HG03460 (cell line): Measurements from ENCODE around the gene PXK.

Experiments
- ATAC-seq: cut with Tn5 transposase; IDR thresholded peaks from one replicate; pipeline ENCODE4 v1.9.1; 2021; ENCODE audit not compliant: unreplicated experiment

The PXK gene

DNA sequence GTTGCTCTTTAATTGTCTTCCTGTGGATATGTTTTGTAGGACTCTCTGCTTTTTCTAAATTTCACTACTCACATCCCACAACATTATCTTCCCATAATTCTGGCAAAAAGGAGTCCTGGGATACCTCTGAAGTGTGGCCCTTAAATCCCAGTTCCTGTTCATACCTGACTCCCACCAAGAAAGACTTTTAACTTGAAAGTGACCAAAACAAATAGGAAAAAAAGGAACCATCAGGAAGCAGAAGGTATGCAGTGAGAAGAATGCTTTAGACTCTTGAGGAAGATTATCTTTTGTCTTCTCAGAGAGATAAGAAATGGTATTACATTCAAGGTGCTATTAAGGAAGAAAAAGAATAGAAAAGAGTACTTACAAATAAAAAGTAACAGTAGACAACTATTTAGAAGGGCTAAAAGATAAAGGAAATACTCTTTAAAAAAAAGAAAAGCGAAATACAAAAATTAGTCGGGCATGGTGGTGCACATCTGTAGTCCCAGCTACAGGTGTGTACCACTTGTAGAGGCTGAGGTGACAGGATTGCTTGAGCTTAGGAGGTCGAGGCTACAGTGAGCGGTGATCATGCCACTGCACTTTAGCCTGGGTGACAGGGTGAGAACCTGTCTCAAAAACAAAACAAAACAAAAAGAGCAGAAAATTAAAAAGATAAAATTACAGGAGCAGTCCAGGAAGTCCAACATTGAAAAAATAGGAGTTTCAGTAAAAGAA, 46.8 kb downstream of the PXK start:
- ATAC-seq: no peak

DNA sequence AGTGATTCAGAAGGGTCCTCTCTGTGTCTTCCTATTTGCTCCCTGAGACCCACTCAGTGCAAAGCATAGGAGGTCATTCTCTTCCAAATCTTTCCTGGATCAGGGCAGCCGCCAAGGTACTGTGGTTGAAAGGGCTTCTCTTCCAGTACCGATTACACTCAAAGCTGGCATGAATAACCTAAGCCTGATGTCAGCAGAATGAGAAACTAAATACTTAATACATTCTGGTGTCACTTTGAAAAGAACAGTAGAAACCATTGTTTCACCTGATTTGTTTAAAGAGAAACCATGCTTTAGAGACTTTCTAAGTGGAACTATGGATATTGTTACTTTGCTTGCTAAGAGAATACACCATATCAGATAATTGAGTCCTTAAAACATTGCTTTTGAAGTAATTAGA, 50.8 kb downstream of the PXK start:
- no peak for ATAC-seq

DNA sequence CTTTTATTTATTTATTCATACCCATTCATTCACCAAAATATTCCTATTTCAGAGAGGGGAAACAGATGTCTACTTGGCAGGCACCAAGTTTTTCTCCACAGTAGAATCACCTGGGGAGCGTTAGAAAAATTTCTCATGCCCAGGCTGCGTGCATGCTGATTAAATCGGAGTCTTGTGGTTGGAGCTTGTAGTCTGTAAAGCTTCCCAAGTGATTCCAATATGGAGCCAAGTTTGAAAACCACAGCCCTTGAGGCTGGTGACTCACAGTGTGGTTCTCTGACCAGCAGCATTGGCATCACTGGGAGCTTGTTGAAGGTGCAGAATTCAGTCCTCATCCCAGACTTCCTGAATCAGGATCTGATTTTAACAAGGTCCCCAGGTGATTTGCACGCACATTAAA, 51.2 kb downstream of the PXK start:
- no peak for ATAC-seq

DNA sequence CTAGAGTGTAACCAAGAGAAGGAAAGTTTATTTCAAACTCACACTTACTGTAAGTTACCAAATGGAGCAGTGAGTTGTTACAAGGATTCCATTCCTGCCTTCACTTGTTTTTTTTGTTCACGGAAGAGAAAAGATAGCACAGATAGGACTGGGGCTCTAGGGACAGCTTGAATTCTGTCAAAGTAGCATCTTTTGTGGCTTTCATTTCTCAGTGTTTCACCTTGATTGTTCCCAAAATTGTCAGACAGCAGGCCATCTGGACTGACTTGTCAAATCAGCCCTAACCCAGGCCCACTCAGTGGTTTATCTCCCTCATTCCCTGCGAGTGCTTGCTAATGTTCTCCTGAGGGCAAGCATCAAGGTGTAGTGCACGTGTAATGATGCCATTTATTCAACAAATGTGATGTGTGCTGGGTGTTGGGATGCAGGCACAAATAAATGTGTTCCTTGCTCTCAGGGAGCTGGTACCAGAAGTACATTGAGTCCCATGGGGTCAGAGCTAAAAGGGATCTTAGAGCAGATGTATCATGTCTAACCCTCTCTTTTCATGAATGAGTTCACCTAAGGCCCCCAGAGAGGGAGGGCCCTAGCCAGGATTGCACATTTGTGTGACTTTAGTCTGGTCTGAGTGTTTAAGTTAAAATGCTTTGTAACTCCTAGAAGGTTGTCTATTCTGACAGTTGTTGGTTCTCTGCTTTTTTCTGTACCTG, 51.8 kb downstream of the PXK start:
- no peak for ATAC-seq

DNA sequence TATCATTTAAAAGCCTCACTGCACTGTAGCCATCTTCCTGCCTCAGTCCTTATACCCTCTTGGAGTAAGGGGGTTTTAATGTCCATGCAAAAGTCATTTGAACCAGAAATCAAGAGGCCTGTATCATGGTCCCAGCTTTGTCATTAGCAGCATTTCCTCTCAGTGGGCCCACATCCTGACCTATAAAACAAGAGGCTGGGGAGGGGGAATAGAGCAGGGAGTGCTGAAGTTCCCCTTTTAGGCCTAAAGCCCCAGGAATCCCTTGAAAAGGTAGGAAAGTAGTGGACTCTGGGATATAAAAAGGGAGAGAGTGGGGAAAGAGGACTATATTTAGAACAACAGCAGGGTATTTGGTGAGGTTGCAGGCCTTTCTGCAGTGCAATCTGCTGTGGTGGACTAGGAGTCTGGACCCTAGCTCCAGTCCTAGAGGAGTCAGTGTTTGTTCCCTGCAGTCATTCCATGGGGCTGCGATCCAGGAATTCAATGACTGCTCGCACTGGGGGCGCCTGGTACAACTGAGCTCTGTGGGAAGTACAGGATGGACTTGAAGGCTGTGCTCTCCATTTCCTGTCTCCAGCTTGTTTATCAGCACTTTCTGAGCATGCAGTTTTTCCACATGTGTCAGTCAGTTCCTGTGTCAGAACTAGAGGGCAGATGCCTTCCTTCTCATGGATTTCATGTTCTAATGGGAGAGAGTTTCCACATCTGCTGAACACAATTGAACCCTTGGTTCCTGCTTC, 54.1 kb downstream of the PXK start:
- no peak for ATAC-seq

DNA sequence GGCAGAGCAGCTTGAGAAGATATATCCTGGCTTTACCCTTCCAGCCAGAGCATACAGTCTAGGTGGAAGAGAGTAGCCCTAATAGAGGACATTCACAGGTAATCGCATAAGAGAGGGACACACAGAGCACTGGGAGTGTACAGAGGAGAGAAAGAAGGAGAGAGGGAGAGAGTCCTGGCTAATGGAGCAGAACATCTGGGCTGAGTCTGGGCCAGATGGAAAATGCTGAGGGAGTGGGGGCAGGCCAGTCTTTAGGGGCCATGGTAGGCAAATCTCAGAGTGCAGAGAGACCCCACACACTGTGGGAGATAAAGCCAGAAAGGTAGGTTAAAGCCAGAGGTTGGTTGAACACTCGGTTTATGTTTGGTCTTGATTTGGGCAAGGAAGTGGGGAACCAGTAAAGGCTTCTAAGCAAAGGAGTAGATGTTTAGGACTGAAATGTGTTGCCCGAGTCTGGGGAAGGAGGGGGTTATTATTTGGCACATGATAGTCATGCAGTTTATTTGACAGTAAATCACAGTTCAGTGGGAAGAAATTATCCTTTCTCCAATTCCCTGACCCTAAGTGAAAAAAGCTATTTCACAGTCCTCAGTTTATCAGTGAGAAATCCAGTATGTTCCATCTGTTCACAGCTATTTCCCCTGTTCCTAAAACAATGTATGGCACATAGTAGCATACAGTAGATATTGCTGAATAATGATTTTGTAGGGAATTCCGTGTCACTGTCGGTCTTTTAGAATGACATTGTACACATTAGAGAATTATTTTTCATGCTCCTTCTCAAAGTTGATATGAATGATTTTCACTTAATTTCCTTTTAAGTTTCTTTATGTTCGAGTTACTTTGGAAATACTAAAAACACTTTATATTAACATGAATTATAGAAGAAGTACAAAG, 55.2 kb downstream of the PXK start:
- ATAC-seq: no peak

DNA sequence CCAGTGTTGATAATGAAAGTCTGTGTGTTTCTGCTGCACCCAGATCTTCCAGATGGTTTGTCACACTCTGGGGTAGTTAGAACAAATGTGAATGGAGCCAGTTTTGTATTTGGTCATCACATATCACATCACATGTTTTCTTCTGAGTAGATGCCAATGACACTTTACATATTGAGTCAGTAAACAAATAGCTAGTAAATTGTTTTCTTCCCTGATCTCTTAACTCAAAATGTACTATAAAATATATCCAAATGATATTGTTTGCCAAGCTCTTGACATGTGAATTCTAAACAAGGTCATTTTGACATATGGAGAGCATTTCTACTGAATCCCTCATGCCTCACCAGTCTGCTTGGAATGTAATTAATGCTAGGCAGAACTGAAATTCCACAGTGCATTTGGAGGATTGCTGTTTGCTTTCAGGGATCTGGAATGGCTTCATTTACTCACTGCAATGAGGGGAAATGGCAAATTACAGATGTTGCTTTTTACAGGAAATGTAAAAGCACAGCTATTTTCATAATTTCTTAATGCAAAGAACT, 55.9 kb downstream of the PXK start:
- ATAC-seq: no peak

DNA sequence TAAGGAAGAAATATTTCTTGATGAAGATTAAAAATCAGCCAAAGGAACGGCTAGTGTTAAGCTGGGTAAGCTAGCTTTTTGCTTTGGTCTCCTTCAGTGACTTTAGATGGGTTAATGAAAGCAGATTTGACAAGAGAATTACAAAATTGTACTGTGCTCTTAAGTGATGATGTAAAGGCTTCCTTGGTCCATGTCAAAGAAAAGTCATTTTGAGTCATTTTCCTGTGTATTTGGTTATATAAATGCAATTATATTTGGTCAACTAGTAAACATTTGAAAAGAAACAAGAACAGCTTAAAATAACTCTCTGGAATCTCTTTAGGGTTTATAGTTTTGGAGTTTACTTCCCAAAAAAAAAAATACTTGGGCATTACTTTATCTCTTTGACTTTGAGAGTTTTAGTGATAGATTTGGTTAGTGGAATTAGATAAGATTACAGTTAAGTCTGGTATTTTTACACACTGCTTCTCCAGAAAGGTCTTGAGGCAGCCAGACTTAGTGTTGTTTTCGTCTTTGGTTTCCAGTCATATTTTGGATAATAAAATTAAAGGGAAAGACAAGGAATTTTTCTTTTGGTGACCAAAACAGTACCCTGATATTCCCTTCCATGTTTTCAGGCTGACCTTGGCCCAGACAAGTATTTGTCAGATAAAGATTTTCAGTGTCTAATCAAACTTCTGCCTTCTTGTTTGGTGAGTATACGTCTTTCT, 58.6 kb downstream of the PXK start:
- ATAC-seq: no peak

DNA sequence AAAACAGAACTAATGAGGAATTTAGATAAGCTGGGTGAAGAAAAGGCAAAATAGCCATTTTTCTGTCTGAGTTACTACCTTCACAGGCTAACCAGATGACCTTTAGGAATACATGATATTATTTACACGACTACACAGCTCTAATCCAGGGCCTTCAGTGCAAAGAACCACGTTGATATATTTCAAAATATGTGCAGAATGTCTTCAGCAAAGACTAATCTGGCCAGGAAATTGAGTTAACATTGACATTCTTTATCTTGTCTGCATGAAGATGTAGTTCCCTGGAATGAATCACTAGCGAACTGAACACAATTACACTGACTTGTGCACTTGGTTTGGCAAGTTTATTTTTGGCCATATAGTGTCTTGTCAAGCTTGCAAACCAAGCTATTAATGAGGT, 59.5 kb downstream of the PXK start:
- no peak for ATAC-seq

DNA sequence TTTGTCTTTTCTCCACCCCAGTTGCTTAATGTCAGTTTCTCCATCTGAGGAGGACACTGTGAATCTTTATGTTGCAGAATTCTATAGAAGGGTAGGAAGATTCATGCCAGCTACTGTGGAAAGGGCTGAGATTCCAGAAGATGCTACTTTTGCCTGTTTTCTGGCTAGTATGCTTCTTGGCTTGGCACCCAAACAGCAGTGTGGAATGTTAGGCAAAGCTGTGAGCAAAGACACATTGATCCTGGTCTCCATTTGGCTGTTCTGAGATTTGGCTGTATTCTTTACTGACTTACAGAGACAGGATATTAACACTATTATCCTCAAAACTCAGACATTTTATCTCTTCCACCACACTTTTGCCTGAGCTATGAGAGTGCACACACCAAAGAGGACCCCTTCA, 61.6 kb downstream of the PXK start:
- no peak for ATAC-seq

DNA sequence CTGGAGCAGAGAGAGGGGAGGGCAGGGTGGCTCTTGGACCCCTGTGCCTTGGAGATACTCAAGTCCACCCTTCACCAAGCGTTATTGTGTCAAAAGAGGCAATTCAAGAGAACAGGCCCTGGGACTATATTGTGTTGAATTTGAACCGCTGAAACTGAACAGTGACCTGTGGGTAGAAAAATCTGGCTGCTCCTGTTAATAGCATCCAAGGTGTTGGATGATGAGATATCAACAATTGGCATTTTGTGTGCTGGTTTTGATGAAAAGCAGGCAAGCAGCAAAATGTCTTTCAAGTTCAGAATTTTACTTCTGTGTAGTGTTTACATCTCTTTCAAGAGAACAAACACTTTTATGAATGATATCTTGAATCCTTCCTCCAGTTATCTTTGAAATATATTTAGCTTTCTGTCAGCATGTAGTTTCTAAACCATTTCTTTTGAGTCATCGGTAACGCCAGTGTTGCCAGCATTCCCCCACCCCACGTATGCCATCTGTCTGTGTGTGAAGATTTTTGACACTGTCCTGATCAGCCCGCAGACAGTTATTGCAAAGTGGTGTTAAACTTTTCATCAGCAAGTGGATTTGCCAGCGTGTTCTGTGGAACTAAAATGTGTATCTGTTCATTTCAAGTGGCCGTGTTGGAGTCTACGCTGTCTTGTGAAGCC, 66.1 kb downstream of the PXK start:
- no peak for ATAC-seq

DNA sequence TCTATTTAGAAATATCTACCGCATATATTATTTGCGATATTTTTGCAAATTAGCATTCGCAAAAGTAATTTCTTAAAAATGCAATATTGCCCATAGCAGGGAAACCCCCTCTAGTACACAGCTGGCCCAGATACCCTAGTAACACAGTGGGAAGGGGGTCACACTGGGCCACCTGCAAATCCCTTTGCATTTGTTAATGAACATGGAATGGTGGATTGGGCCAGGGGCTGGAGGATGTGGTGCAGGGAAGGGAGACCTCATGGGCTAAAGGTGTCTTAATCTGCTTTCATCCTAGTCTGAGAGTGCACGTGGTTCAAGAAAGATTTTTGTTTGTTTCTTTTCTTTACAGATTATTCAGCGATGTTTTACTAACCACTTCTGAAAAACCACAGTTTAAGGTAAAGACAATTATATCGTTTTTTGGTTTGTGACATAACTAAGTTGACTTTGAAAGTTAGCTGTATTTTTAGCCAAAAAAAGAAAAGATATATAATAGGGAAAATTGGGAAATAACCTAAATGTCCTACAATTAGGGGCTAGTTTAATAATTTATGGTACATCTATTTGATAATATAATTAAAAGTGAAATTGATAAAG, 70.9 kb downstream of the PXK start:
- no peak for ATAC-seq

DNA sequence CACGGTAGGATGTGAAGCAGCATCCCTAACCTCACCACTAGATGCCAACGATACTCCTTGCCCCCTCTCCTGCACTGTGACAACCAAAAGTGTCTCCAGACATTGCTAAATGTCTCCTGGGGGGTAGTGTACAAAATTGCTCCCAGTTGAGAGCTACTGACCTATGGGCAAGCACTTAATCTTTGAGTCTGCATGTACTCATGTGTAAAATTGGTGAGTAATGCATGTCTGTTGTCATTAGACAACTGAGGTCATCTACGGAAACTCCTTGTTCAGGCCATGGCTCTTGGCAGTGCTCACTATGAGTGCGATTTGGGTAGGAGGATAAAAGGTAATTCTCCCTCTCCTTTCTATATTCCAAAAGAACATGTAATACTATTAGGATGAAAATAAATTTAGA, 71.7 kb downstream of the PXK start:
- no peak for ATAC-seq

DNA sequence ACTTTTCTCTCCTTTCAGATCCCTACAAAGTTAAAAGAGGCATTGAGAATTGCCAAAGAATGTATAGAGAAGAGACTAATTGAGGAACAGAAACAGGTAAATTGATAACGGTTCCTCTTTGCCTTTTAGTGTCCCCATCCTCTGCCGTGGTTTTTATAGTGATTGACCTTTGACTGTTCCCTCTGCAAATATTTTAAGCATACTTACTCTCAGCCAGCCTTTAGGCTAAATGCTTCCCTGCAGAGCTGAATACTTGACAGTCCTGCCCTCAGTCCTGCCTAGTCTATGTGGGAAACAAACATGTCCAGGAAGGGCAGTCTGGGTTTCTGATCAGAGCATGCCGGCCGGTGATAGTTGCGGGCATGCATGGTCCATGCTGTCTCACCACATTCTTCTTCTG, 76.2 kb downstream of the PXK start:
- no peak for ATAC-seq

DNA sequence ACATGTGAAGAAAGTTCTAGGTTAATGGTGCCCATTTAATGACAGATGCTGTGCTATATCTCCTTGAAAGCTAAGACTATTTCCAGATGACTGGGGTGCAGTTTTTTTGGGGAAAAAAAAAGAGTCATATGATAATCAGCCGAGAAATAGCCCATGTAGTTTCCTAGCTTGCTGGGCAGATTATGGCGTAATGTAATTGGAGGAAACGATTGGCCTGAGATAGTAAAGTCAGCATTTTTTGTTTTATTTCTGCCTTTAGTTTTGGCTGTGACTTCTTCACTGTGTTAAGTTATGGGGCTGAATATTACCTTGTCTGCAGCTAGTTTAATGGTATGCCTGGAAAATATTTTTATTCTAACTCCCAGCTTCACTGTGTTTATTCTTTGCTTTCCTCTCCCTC, 77.0 kb downstream of the PXK start:
- ATAC-seq: no peak

DNA sequence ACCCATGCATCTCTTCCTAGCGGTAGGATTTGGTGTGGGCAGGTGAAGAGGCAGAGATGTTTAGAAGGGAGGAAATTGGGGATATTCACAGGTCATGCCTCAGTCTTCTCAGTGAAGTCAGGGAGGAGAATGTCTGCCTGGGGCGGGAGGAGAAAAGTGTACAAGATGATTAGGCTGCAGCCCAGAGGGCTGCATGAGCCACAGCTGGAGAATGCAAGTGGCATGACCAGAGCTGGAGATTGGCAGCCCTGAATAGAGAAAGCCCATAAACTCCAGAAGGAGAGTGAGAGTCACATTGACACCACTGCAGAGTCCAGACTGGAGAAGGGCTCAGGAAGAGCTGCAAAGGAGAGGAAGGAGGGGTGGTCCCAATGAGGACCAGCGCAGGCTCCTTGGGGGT, 78.3 kb downstream of the PXK start:
- ATAC-seq: no peak

DNA sequence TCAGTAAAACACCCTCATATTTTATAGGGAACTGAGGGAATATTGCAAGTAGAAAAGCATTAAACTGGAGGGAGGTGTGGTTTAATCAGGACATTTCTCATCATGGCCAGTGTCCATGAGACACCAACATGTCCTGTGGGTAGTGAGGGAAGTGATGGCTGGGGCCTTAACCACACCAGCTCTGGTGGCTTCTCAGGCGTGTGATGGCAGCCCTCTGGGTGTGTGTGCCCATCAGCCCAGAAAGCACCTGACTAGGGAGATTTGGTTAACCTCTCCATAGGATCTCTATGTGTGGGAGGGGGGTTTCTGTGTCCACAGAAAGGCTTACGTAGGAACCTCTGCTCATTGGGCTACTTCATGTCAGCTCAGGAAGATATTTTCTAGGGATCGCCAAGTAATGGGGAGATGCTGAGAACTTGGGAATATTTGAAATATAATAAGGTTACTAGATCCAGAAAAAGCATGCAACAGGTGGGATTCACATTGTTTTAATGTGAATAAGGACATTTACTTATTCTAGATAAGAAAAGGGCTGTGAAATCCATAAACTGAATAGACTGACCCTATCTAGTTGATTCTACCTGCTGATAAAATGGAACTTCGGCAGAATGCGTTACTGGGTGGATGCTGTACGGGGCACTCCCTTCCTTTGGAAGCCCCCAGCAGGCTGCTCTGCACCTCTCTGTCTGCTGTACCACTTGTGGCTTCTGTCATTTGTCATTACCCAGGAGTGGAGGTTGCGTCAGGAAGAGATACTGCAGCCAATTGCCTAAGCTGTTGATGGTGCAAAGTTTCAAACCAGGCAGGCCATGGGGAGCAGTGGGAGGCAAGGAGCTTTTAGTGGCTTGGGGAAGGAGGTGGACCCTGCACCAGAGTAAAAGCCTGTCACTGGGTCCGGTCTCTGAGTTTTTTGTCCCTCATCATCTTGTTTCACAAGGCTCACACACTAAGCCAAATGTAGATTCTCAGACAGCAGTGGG, 79.4 kb downstream of the PXK start:
- no peak for ATAC-seq

DNA sequence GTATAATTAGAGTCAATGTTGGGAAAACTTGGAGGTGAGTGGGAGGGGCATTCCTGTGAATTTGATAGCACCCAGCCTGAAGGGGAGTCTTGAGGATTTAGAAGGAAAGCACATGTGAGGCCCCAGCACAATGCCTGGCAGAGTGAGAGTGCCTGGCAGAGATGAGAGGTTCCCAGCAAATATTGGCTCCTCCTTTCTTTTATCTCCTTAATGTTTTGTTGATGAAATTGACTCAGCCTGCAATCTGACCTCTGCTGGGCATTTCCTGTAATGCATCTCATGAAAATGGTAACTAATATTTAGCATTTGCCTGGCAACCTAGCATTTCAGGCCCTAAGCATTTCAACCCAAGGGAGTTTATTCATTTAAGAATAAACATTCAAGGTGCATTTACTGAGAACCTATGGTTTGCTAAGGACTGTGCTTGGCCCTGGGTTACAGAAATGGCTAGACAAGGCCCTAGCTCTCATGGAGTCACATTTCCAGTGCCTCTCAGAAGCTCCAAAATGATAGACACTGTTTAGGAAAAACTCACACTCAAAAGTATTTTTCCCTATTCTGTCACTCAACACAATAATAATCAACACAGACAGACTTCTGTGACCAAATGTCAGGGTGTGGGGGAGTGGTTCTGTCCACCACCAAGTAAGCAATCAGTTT, 82.0 kb downstream of the PXK start:
- peak; percentile 67 for ATAC-seq
